ENCODE results near the gene MYLK2.

The MYLK2 gene

DNA sequence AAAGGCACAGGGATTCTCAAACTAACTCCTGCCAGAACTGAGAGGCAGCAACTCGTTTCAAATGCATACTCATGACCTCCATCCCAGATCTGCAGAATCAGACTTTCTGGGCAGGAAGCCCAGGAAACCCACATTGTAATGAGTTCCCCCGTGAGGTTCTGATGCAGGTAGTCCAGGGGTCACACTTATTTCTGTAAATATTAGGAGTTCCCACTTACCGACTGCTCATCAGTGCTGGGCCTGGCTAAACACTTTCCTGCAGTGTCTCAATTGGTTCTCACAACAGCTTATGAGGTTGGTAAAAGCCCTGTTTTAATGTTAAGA lies 39.6 kb downstream of the MYLK2 start:
- FAIRE-seq, result no peak

DNA sequence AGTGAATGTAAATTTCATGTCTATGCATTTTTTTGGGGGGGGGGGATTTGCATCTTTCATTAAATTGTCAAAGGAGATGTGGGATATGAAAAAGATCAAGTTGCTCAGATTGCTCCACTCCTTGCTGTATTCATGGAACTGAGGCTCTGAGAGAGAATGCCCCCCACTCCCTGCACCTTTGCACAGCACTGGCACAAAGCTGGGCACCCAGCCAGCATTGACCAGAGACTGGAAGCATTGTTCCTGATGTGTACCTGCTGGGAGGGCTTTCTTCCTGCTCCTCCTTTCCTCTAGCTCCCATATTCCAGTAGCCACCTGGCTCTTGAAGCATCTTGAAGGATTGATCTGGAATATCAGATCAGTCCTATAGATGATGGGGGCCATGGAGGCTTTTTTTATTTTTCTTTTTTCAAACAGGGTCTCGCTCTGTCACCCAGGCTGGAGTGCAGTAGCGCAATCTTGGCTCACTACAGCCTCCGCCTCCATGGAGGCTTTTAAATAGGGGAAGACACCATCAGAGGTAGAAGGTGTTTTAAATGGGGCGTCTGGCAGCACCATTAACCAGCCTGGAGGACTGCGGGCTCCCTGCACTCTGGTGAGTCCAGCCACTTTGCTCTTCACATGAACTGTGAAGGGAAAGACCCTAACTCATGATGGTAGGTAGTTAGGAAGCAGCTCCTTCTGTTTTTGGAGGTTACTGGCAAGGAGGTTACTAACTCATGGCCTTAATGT lies 40.3 kb downstream of the MYLK2 start:
- FAIRE-seq, result no peak

DNA sequence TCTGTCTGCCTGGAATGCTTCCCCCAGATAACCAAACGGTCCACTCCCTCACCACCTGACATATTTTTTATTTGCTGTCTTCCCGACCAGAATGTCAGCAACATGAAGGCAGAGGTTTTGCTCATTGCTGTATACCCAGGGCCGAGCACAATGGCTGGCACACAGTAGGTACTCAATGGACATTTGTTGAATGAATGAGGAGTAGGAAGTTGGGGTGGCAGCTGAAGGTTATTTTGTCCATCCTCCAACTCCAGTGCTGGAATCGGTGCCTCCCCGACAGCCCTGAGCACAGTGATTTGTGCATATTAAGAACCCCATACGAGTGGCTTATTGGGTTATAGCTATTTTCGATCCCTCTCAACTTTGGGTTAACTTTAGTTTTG lies 40.8 kb downstream of the MYLK2 start:
- no peak for FAIRE-seq

DNA sequence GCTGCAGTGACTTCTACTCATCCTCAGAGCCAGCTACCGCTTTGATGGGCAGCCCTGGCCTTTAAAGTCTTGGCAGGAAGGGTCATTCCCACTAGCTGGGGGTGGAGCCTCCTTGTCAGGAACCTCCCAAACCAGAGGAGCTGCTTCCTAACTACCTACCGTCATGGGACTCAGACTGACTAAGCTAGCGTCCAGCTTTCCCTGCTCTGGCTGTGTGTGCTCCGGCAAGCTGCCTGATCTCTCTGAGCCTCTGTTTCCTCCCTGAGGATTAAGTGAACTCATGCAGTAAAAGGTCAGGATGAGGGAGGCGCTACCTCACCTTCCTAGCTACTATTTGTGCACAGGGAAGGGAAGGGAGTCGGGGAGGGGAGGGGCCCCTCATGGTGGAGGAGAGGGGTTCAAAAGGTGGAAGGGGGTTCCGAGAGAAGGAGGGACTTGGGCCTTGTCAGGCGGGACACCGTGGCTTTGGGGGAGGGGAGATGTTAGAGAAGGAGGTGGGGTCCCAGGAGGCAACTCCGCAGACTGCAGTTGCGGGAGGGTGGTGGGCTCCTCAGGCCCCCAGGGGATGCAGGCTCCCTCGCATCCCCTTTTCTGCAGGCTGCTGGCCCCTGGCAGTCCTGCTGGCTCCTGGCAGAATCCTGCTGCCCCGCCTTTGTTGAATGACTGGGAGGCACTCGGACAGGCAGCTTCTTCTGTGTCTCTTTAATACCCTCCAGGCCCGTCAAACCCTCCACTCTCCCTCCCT lies 41.4 kb downstream of the MYLK2 start:
- no peak for FAIRE-seq

DNA sequence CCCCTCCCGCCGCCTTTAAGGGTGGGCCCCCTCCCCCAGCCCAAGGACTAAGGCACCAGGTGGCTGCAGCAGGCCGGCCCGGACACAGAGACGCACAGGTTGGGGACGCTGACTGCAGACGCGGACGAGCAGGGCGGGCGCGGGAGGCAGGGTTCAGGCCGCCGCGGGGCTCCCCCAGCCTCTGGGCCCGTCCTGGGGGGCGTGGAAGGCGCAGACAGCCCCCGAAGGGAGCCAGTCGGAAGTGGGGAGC lies 41.9 kb downstream of the MYLK2 start:
- FAIRE-seq, result no peak

DNA sequence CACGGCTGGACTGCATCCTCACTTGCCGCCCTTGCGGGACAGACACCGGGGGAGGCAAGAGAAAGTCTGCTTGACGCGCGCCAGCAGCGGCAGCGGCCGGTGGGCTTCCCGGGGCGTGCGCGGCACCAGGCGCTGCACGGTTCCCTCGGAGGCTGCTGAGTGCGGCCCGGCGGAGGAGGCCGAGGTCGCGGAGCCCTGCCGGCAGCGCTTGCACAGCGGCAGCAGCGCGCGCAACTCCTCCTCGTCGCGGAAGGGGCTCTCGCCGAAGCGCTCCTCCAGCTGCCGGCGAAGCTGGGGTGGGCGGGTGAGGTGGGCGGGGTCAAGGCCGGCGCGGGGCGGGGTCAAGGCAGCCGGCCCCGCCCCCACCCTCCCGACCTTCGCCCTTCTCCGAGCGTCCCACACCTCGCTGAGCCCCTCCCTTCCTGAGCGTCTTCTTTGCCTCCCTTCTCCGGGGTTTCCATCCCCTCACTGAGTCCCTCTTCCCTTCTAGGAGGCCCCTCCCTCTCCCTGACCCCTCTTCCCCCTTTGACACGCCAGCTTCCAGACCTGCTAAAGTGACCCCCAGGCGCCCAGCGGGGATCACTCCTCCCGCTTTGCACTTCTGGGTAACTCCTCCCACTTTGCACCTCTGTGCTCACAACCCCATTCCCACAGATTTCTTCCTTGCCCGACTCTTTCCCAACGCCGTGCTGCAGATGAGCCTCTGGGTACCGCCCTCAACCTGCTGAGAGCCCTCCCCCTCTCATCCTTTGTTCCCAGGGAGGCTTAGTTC lies 42.4 kb downstream of the MYLK2 start:
- no peak for FAIRE-seq

DNA sequence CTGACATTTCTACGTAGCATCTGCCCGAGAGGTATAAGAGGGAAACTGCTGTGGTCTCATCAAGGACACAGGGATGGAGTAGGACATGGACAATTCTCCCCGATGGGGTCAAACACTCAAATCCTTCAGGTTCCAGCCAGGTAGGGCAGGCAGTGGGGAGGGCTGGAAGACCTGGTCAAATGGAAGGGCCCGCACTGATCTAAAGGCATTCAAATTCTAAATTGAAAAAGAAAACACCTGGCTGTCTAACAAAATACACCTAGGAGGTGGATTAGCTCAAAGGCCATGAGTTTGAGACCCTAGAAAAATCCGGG lies 43.0 kb downstream of the MYLK2 start:
- no peak for FAIRE-seq

DNA sequence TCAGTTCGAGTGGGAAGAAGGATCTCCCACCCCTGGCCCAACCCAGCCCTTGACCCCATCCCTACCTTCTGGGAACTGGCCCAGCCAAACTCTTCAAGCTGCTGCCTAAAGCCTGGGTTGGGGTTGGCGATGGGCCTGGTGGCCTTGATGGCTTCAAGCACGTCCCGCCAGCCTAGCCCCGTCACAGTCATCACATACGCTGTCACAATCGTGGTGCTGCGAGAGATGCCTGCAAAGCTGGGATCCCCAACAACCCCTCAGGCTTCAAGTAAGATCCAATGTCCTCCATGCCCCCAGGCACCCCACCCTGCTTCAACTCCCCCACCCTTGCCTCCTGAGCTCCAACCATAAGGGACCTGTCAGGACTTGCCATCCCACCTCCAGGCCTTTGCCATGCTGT lies 43.4 kb downstream of the MYLK2 start:
- no peak for FAIRE-seq

DNA sequence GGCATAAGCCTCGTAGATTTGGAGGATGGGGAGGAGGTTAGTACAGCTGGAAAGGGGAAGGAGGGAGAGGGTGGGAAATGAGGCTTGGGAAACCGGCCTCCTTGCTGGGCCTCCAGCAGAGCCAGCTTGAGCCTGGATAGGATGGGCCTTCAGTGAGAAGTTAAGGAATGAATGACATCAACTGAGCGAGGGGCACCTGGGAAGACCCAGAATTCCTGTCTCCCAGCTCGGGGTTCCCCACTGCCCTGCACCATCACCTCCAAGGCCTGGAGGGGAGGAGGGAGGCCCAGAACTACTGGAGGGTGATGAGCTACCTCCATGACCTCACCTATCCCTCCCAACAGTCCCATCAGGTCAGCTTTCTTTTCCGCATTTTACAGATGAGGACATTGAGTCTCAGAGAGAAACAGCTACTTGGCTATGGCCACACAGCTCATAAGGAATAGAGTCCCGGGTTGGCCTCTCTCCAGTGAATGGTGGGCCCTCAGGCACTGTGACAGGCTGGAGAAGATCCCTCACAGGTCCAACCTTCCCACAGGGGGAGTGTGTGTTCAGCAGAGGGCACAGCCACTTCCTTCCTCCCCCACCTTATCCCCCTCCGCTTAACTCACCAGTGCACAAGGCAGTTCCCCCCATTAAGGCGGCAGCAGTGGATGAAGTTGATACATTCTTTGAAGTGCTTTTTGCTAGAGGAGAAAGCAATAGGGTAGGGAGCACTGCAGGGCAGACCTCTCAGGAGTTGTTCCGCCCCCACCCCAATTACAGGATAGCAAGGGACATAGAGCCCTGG lies 44.3 kb downstream of the MYLK2 start:
- no peak for FAIRE-seq

DNA sequence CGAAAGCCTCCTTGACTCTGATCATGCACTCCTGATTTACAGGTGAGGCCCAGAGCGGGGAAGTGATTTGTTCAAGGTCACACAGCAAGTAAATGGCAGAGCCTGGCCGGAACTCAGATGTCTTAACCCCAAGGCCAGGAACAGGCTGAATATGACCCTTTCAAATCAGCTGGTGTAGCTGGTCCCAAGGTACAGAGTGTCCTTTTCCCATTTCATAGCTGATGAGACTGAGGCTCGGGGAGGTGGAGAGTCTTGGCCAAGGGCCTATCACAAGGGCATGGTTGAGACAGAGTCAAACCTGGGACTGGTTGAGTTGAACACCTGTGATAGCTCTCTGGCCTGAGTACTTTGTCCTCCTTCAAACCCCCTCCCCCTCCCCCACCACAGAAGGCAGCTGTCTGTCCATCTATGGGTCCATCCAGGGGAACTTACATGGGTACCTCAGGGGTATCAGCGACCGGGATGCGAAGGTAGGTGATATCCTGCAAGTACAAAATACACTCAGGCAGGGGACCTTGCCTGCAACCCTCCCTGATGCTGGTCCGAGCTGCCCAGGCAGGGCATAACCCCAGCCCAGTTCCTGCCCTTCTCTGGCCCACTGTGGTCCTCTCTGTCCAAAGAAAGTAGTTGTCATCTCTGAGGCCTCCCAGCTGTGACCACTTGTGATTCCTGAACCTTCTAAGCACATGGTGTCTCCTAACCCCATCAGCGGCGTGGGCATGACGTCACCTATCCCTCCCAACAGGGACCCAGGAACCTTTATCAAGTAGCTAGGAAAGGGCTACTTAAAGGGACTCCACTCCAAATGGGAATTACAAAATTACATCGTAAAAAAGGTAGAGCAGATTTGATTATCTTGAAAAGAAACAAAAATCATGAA lies 45.6 kb downstream of the MYLK2 start:
- no peak for FAIRE-seq

DNA sequence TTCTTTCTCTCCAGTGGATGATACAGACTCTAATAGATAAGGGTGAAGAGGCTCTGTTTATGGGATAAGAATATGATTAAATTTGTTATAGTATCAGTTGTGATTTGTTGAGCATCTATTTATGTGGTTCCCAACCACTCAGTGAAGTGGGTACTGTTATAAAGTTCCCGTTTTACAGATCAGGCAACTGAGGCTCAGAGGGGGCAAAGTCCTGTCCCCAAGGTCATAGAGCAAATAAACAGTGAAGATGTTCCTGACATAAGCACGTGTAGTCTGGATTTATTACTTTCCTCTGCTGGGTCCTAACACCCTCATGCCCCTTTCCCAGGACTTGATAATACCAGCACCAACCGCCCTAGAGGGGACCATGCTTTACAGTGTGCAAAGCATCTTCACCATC lies 47.1 kb downstream of the MYLK2 start:
- no peak for FAIRE-seq

DNA sequence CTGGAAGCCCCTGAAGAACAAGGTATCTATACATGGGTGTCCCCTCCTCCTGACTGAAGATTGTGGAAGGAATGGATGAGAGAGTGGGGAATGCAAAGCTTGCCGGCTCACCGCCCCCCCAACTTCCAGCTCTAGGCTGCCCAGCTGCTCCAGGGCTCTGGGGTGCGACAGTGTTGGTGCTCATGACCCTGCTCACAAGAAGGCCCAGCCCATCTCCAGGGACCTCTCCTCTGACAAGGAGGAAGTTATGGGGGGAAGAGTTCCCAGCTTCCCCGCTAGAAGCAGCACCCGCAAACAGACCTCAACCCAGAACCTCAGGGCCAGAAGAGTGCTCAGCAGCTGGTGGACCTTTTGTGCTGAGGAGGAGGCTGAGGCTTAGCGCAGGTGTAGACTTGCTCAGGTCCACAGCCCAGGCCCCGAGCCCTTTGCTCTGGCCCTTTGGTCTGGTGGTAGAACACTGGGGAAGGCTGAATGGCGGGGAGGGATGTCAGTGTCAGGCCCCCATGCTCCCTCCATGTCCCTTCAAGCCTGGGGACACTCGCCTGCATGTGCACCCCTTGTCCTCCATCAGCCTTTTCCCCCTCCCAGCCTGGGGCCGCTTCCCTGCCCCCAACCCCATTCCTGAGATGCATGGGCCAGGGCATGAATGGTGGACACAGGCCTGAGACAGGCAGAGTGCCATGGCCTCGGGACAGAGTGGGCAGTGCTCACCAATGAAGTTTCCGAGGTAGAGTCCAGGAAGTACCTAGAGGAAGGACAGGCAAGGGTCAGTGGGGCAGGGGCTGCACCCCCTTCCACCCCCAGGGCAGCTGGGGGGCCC lies 49.9 kb downstream of the MYLK2 start:
- no peak for FAIRE-seq

DNA sequence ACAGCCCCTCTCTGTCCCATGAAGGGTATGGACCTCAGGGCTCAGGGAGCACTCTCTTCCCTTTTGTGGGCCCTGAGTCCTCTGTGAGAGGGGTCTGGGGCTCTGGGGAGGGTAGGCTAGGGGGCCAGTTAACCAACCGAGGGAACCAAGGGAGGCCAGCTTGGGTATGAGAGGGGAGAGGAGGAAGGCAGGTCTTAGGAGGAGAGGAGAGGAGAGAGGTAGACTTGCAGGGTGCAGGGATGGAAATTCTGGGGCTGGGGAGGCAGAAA lies 50.5 kb downstream of the MYLK2 start:
- FAIRE-seq, result no peak

DNA sequence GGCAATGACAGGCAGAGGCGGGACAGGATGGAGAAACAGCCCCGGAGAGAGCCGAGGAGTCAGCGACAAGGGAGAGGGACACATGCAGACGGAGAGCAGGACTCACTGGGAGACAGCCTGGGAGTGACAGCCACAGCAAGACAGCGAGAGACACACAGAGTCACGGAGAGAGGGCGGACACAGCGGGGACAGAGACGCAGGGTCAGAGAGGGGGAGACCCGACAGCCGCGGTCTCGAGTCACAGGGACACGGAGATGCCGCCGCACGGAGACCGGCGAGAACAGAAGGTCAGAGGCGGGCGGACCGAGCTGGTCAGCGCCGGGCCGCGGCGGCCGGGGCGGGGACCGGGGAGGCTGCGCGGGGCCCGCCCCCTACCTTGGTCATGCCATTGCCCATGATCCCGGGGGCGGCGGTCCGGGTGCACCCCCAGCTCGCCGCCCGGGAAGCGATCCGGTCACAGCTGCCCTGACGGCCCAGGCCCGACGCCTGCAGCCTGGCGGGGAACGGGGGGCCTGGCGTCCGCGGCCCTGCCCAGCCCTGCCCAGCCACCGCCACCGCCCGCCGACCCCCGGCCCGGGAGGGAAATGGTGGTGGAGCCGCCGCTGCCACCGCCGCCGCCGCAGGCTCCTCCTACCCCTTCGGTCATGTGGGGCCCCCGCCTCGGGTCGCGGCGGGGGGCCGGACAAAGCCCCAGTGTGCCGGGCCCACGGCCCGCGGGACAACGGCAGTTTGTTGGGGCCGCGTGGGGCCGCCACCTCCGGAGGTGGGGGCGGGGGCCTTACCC lies 51.0 kb downstream of the MYLK2 start, which contains the start of the genes DUSP15 and TTLL9:
DUSP15 (minus strand) TSS at position 586 of the 784 bp plus-strand sequence; CDS start at position 396, 190 bp downstream.
TTLL9 (plus strand) TSS at position 693 of the 784 bp plus-strand sequence. CDS start 493 bp downstream, outside the sequence.
- FAIRE-seq, result no peak

DNA sequence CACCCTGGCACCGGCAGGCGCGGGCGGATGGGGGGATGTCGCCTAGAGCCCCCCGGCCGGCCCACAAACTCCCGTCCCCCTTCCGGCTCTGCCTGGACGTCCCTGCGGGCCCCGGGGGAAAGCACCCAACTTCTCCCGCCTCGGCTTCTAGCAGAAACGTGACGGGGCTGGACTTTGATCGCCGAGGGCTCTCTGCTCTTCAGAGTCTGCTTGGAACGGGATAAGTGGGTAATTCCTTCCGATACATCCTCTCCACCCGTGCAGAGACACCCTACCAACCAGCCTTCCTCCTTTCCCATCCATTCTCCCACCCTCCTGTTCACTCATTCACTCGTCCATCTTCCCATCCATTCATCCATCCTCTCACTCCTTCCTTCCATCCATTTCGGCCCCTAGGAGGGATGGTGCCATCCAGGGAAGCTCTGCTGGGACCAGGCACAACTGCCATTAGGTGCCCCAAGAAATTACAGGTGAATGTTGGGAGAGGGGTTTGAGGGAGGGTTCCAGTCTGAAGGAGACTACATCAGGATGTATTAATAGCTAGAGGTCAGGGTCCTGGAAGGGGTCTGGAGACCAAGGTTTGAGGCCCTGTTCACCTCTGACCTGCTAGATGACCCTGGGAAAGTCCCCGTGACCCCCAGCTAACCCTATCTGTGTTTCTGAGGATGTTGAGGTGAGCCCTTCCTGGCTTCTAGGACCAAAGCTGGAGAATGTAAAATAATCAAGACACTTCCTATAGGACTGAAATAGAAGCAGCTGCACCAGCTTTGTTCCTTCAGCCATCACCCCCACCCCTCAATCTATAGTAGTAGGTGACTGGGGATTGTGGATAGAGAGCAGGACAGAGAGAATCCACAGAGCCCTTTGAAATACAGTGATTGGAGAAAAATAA lies 51.8 kb downstream of the MYLK2 start:
- FAIRE-seq, result no peak

DNA sequence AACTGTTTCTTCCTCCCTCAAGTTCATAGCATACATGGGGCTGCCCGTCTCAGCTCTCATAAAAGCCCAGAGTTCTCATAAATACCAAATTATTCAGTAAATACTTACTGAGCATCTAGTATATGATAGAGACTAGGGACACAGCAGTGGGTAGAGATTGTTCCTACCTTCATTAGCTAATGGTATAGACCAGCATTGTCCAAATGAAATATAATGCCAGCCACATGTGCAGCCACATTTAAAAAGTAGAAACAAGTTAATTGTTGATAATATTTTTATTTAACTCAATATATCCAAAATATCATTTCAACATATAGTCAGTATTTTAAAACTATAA lies 52.4 kb downstream of the MYLK2 start:
- FAIRE-seq, result no peak

DNA sequence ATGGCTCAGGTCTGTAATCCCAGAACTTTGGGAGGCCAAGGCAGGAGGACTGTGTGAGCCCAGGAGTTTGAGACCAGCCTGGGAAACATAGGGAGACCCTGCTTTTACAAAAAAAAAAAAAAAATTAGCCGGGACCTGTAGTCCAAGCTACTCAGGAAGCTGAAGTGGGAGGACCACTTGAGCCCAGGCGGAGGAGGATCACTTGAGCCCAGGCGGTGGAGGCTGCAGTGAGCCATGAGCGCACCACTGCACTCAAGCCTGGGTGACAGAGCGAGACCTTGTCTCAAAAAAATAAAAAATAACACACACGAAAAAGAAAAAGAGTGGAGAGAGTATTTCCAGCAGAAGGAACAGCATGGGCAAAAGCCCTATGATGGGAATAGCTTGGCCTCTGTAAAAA lies 53.2 kb downstream of the MYLK2 start:
- no peak for FAIRE-seq

DNA sequence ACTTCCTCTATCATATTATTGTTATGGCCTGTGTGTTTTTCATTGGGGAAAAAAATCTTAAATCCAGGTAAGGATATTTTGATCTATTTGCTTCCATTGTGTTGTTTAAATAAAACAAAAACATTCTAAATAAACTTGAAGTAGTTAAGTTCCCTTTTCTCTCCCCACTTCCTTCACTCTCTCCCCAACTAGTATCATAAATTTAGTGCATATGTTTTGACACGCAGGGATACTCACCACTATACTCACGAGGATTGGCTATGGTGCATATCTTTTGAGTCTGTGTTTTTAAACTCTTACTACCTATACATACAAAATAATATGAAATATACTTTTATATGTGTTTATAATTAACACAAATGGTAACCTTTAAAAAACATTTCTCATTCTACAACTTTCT lies 56.5 kb downstream of the MYLK2 start:
- FAIRE-seq, result no peak

DNA sequence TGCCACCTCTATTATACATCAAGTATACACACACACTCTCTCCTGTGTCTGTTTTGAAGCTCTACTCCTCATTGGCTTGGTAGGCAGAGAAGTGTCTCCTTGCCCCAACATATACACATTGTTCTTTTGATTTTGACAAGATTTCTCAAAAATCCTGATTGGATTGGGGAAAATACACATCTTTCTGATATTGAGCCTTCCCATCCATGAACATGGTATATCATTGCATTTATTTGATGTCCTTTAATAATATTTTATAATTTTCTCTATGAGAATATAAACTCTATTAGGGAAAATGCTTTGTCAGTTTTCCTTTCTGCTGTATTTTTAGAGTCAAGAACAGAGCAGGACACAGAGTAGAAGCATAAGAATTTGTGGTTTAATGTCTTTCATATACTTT lies 58.5 kb downstream of the MYLK2 start:
- FAIRE-seq, result no peak
